ENCODE results near the gene ACVR2A. TPM values are rescaled to one million over a fixed set of nuclear protein-coding genes. Genes with fewer than 3 reads are reported as not detected.

Gene ACVR2A
- polyA plus RNA-seq, 3 donors: 2.6 to 10.5 (median 3.7) TPM

GRCh38 chr2:147862859-147863516 lies 18.2 kb downstream of the ACVR2A start:
- Mint-ChIP-seq H3K36me3 (peaks cover 0 to 2% of the 10 kb centered on the region in 2 donors), H3K4me1 (no peaks in the 10 kb centered on the region), H3K9me3 (no peaks in the 10 kb centered on the region), H3K4me3 (no peak overlapping the region), H3K27ac (no peak overlapping the region), H3K27me3 (ENCODE audit: low read depth in 3 of 3) (no peaks in the 10 kb centered on the region)
- Histone ChIP-seq H3K9ac (ENCODE audit: insufficient read depth, low read length, poor library complexity, severe bottlenecking) (no peak overlapping the region), H3K4me1 (ENCODE audit: control insufficient read depth in 1 of 2, insufficient read depth in 2 of 2, low read length in 2 of 2) (peaks cover 12 to 15% of the 10 kb centered on the region in 2 donors), H2AFZ (ENCODE audit: insufficient read depth, low read depth, low read length, poor library complexity, severe bottlenecking) (no peak overlapping the region), H3K4me2 (replicated peaks; ENCODE audit: extremely low read depth, low read length, poor library complexity, severe bottlenecking) (no peak overlapping the region), H3K4me3 (replicated peaks in 1 of 3; ENCODE audit: low read depth in 2 of 3, low read length in 3 of 3) (no peak overlapping the region), H3K79me2 (ENCODE audit: insufficient read depth, low read length) (peaks cover 5% of the 10 kb centered on the region), H3K27me3 (ENCODE audit: control insufficient read depth in 2 of 2, insufficient read depth in 2 of 2, low read length in 2 of 2) (peaks cover 4 to 6% of the 10 kb centered on the region in 2 donors), H3K27ac (ENCODE audit: low read depth in 1 of 2, low read length in 2 of 2) (no peak overlapping the region), H3K9me3 (replicated peaks in 1 of 2; ENCODE audit: control insufficient read depth in 1 of 2, insufficient read depth in 1 of 2, low read length in 2 of 2) (no peaks in the 10 kb centered on the region), H3K36me3 (replicated peaks in 1 of 2; ENCODE audit: control insufficient read depth in 1 of 2, insufficient read depth in 2 of 2, low read length in 2 of 2) (no peaks in the 10 kb centered on the region), H4K20me1 (ENCODE audit: insufficient read depth, low read length) (peaks cover 100% of the 10 kb centered on the region)
- no peak for TF ChIP-seq CTCF (IDR thresholded peaks at IDR 0.05)
- DNase-seq: no peak
- intact Hi-C loops (cut with micrococcal nuclease): no loop called here
- WGBS (ENCODE audit: insufficient coverage): no CpG with 5 or more reads among the region's 2 CpGs

- peaks cover 6% of the 10 kb centered on the region for H3K79me2 ChIP-seq (ENCODE audit: insufficient read depth, low read length)
- peaks cover 0 to 2% of the 10 kb centered on the region in 2 donors for H3K36me3 Mint-ChIP-seq
- intact Hi-C loops (cut with micrococcal nuclease): no loop called here
These were observed 19.0 kb downstream of the ACVR2A start for GRCh38 chr2:147863835-147864234.

More at GRCh38 chr2:147863835-147864234, 19.0 kb downstream of the ACVR2A start:
- Histone ChIP-seq H3K27me3 (ENCODE audit: control insufficient read depth in 2 of 2, insufficient read depth in 2 of 2, low read length in 2 of 2) (peaks cover 4 to 6% of the 10 kb centered on the region in 2 donors), H3K4me3 (replicated peaks in 1 of 3; ENCODE audit: low read depth in 2 of 3, low read length in 3 of 3) (no peak overlapping the region), H2AFZ (ENCODE audit: insufficient read depth, low read depth, low read length, poor library complexity, severe bottlenecking) (no peak overlapping the region), H3K4me2 (replicated peaks; ENCODE audit: extremely low read depth, low read length, poor library complexity, severe bottlenecking) (no peak overlapping the region), H3K4me1 (ENCODE audit: control insufficient read depth in 1 of 2, insufficient read depth in 2 of 2, low read length in 2 of 2) (peaks cover 12 to 16% of the 10 kb centered on the region in 2 donors), H3K36me3 (replicated peaks in 1 of 2; ENCODE audit: control insufficient read depth in 1 of 2, insufficient read depth in 2 of 2, low read length in 2 of 2) (no peaks in the 10 kb centered on the region), H4K20me1 (ENCODE audit: insufficient read depth, low read length) (peaks cover 100% of the 10 kb centered on the region), H3K9ac (ENCODE audit: insufficient read depth, low read length, poor library complexity, severe bottlenecking) (no peak overlapping the region), H3K9me3 (replicated peaks in 1 of 2; ENCODE audit: control insufficient read depth in 1 of 2, insufficient read depth in 1 of 2, low read length in 2 of 2) (no peaks in the 10 kb centered on the region), H3K27ac (ENCODE audit: low read depth in 1 of 2, low read length in 2 of 2) (no peak overlapping the region)
- no peak overlapping the region for H3K4me3 Mint-ChIP-seq
- H3K27me3 Mint-ChIP-seq (ENCODE audit: low read depth in 3 of 3): peaks cover 0 to 2% (median 0%) of the 10 kb centered on the region in 3 donors
- H3K27ac Mint-ChIP-seq: no peak overlapping the region
- no CpG with 5 or more reads among the region's 1 CpG for WGBS (ENCODE audit: insufficient coverage)
- no peaks in the 10 kb centered on the region for H3K4me1 Mint-ChIP-seq
- no peak for TF ChIP-seq CTCF (IDR thresholded peaks at IDR 0.05)
- H3K9me3 Mint-ChIP-seq: no peaks in the 10 kb centered on the region
- DNase-seq: no peak
